Motor neuron (in vitro differentiated cells): ENCODE data around the gene MTA1. TPM values are rescaled to one million over a fixed set of nuclear protein-coding genes. Genes with fewer than 3 reads are reported as not detected.

ENCODE experiments used
- ATAC-seq, 8 experiments: fragments of 200-7000 bp; cut with Tn5 transposase; replicated peaks in 6 of 8; 2 replicates each; pipeline ENCODE4 v1.8.0; 2021; ENCODE audit warnings: mild to moderate bottlenecking in 8 of 8, moderate library complexity in 8 of 8
- H3K27ac ChIP-seq, 2 donors: fragments of 250-450 bp; sonication (Bioruptor Pico); 2 replicates each; pipeline ENCODE4 v1.9.0; 2021; ENCODE audit warnings: antibody characterized with exemption in 2 of 2, mild to moderate bottlenecking in 2 of 2, moderate library complexity in 1 of 2
- H3K4me1 ChIP-seq, 2 donors: fragments of 250-450 bp; sonication (Bioruptor Pico); replicated peaks in 1 of 2; 2 replicates each; pipeline ENCODE4 v1.6.1; 2021; ENCODE audit warnings: antibody characterized with exemption in 2 of 2, mild to moderate bottlenecking in 2 of 2, moderate library complexity in 1 of 2
- H3K4me3 ChIP-seq, 5 donors: fragments of 250-450 bp; sonication (Bioruptor Pico); 2 replicates each; pipeline ENCODE4 v1.9.0; 2021; ENCODE audit warnings: antibody characterized with exemption in 5 of 5, mild to moderate bottlenecking in 5 of 5, moderate library complexity in 4 of 5
- WGBS, 10 experiments: fragments of 450-650 bp; shearing (Covaris generic); methylation state at CpG; one replicate each; pipeline ENCODE4 v1.0.0; 2022; 5-methylcytosine and 5-hydroxymethylcytosine counted together
- in situ Hi-C, 9 experiments: fragments of 400-800 bp; cut with MboI; loops; one replicate each; pipeline ENCODE4 v1.15.0; 2021; ENCODE audit warnings: low sequenced_read_pairs in 9 of 9, low pct_unique_long_range_greater_than_20kb in 2 of 9; ENCODE audit not compliant: unreplicated experiment in 9 of 9
- total RNA-seq, 8 experiments: library from RNA; unstranded; fragments of 300-600 nt; gene quantifications; 2 replicates each; pipeline versions ENCODE4 v1.2.3 to v1.2.4, GENCODE V29; 2022

MTA1 gene
- total RNA-seq, 8 experiments from 2014 or later = 27.1 to 101 (median 52.4) TPM

DNA sequence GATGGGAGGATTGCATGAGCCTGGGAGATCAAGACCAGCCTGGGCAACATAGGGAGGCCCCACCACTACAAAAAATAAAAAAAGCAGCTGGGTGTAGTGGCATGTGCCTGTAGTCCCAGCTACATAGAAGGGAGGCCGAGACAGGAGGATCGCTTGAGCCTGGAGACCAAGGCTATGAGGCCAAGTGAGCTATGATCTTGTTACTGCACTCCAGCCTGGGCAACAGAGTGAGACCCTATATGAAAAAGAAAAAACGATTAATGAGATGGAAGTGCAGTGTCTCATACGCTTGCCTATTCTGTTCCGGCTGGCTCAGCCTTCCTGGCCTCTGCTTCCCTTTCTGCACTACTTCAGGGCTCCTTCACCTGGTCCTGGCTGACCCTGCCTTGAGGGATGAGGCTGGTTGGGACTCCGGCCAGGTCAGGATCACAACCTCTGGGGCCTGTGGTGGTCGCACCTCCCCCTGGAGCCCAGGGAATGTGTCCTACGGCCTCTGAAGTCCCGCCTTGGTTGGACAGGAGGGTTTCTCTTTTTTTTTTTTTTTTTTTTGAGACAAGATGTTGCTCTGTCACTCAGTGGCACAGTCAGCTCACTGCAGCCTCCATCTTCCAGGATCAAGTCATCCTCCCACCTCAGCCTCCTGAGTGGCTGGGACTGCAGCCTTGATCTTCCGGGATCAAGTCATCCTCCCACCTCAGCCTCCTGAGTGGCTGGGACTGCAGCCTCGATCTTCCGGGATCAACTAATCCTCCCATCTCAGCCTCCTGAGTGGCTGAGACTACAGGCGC is 82.1 kb downstream of the MTA1 start:
- in situ Hi-C loops = no loop called here
- H3K27ac ChIP-seq = no peak overlapping the region
- no peak overlapping the region for H3K4me3 ChIP-seq
- H3K4me1 ChIP-seq = peaks cover 5 to 9% of the 10 kb centered on the region in 2 donors
- no peak for ATAC-seq
- WGBS, 10 experiments = 65 to 100% (median 98%) methylated on average over 1 to 8 of the region's 13 CpGs; no CpG with 5 or more reads in 1 of the 10 experiments

DNA sequence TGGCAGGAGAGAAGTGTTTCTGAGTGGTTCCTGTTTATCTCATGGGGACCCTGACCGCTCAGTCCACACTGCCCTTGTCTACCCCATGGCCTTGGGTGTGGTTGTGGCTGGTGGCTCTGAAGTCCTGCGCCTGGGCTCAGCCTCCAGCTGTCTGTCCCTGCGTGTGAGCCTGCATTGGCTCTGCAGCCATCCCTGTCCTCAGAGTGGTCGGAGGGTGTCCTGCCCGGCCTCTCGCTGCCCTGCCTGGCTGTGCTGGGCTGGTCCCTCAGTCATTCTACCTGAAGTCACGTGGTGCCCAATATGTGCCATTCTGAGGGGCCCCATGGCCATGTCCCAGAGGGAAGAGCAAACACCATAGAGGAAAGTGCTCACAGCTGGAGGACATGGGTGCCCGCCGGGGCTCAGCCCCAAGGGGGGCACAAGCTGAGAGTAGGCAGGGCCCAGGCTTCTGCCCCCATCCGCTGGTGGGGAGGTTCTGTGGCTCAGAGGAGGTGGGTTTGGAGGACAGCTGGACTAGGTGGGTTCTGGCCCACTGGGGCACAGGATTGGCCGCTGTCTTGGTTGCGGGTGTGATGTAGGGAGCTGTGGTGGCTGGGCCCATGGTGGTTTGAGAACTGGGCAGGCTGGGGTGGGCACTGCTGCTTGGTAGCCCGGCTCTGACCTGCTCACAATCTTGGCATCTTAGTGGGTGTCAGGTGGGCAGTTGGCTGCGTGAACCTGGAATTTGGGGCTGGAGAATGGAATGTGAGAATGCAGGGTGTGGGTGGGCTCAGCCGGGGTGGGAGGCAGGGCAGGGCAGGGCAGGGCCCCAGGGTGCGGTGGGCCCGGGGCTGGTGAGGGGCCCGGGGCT is 83.0 kb downstream of the MTA1 start:
- in situ Hi-C loops = no loop called here
- Histone ChIP-seq H3K27ac (no peak overlapping the region), H3K4me1 (peaks cover 5 to 9% of the 10 kb centered on the region in 2 donors), H3K4me3 (no peak overlapping the region)
- 62 to 82% (median 82%) methylated on average over 4 to 6 of the region's 18 CpGs; no CpG with 5 or more reads in 7 of the 10 experiments for WGBS, 10 experiments
- ATAC-seq = no peak

DNA sequence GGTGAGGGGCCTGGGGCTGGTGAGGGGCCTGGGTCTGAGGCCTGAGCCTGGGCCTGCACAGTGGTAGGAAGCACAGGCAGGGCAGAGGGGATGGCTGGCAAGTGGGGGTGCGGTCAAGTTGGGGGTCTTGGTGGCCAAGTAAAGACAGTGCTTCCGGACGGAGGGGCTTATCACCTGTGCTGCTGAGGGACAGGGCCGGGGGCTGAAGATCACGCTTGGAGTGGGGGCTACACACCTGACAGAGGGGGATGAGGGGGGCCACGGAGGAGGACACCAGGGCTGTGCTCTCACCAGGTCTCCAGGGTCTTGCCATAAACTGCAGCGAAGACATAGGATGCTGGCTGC is 83.6 kb downstream of the MTA1 start:
- in situ Hi-C loops = no loop called here
- Histone ChIP-seq H3K27ac (no peak overlapping the region), H3K4me1 (peaks cover 5 to 9% of the 10 kb centered on the region in 2 donors), H3K4me3 (no peak overlapping the region)
- WGBS, 10 experiments = 60% methylated on average over 1 of the region's 7 CpGs; no CpG with 5 or more reads in 9 of the 10 experiments
- ATAC-seq = no peak

DNA sequence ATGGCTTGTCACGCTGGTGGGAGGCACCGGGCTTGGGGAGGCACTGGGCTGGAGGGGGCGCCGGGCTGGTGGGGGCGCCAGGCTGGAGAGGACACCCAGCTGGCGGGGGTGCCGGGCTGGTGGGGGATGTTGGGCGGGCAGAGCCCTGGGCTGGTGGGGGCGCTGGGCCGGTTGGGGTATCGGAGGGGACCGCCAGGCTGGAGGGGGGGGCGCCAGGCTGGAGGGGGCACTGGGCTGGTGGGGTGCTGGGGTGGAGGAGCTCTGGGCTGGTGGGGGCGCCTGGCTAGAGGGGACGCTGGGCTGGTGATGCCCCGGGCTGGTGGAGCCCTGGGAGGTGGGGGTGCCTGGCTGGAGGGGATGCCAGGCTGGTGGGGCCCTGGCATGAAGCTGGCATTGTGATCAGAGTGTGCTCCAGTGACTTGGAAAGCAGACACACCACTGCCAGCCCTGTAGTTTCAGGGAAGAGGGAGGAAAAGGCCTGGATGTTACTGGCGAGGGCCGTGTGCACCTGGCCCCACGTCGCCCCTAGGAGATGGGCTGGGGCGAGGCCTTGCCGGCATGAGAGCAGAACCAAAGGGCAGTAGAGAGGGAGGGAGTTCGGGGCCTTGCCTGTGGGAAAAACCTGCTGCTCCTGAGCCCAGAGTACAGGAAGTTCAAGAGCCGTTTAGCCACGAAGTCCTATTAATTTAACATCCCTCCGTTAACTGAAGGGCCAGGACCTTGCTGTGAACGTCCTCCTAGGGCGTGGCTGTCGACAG is 84.5 kb downstream of the MTA1 start:
- WGBS, 10 experiments = 22 to 85% (median 58%) methylated on average over 3 to 5 of the region's 29 CpGs; no CpG with 5 or more reads in 6 of the 10 experiments
- Histone ChIP-seq H3K27ac (no peak overlapping the region), H3K4me3 (no peak overlapping the region), H3K4me1 (peaks cover 5 to 6% of the 10 kb centered on the region in 2 donors)
- in situ Hi-C loops = no loop called here
- ATAC-seq = no peak

DNA sequence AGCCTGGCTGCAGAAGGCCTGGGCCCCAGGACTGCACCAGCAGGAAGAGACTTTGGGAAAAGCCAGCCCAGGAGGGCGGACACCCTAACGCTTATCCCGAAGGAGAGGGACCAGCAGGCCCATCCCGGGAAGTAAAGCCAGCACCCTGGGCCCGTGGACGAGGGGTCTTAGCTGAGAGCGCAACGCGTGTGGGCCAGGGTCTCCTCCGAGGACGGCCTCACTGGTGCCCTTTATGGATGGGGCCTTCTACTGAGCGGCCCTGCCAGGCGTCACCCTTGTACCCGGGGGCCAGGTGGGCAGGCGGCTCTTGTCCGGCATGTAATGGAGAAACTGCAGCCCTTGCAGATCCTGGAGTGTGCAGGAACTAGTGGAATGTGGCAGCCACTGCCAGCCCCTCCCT is 85.5 kb downstream of the MTA1 start:
- Histone ChIP-seq H3K4me3 (no peak overlapping the region), H3K27ac (no peak overlapping the region), H3K4me1 (no peaks in the 10 kb centered on the region)
- no peak for ATAC-seq
- WGBS, 10 experiments = 65 to 94% (median 86%) methylated on average over 2 to 9 of the region's 16 CpGs; no CpG with 5 or more reads in 6 of the 10 experiments
- in situ Hi-C loops = no loop called here

DNA sequence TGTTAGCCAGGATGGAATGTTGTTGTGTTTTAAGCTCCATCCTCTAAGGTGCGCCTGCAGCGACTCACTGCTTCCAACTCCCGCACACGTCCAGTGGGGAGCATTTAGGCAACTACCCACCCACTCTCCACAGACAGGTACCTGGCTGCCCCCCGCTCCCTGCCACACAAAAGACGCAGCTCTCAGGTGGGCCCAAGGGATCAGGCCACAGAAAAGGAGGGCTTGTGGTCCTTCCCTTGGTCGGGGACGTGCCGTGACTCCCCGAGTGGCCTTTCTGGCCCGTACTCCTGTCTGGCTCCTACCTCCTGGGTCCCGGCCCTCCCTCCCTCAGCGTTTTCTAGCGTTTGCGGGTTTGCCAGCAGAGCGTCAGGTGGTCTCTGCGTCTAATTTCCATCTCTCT is 87.6 kb downstream of the MTA1 start:
- in situ Hi-C loops = no loop called here
- Histone ChIP-seq H3K27ac (no peak overlapping the region), H3K4me1 (no peaks in the 10 kb centered on the region), H3K4me3 (no peak overlapping the region)
- 37 to 100% (median 85%) methylated on average over 1 to 7 of the region's 17 CpGs; no CpG with 5 or more reads in 4 of the 10 experiments for WGBS, 10 experiments
- ATAC-seq = no peak

DNA sequence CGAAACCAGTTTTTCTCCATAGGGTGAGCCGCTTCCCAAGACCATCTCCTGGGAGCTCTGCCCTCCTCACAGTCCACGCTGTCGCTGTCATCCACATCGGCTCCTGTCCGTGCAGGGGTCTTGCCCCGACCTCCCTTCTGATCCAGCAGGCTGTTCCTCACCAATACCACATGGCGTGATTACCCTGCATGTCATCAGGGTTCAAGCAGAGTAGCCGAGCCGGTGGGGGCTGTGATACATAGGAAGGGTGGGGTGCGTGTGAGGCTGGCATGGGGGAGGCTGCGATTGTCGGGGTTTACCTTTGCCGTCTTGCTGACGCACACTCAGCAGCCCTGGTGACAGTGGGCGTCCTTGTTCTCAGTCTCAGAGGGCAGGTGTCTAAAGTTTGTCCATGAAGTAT is 88.4 kb downstream of the MTA1 start:
- H3K27ac ChIP-seq = no peak overlapping the region
- in situ Hi-C loops = no loop called here
- 55 to 100% (median 79%) methylated on average over 1 to 6 of the region's 16 CpGs; no CpG with 5 or more reads in 2 of the 10 experiments for WGBS, 10 experiments
- ATAC-seq = no peak
- H3K4me1 ChIP-seq = no peaks in the 10 kb centered on the region
- H3K4me3 ChIP-seq = no peak overlapping the region

DNA sequence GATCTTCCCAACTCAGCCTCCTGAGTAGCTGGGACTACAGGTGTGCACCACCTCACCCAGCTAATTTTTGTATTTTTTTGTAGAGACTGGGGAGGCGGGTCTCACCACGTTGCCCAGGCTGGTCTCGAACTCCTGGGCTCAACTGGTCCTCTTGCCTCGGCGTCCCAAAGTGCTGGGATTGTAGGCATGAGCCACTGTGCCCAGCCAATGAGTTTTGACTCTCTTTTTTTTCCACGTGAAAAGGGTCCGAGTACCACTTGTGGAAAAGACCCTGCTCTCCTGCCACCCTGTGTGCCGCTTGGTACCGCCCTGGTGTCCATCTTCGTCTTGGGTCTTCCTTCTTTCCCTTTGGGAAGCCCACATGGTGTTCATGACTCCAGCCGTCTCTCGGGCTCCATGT is 89.0 kb downstream of the MTA1 start:
- no peak overlapping the region for H3K27ac ChIP-seq
- no peak for ATAC-seq
- WGBS, 10 experiments = 54 to 100% (median 88%) methylated on average over 1 to 11 of the region's 12 CpGs; no CpG with 5 or more reads in 5 of the 10 experiments
- in situ Hi-C loops = no loop called here
- H3K4me3 ChIP-seq = no peak overlapping the region
- H3K4me1 ChIP-seq = no peaks in the 10 kb centered on the region

DNA sequence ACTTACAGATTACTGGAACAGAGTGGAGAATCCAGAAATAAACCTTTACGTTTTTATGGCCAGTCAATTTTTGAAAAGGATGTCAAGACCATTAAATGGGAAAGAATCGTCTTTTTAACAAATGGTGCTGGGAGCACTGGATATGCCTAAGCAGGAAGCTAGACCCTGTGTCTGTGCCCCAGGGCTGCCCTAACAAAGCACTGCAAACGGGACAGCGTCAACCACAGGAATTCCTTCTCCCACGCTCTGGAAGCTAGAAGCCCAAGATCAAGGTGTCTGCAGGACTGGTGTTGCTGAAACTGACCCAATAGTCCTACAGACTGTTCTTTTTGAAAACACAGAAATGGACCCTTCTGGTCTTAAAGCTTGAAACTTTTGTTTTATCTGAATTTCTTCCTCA is 97.5 kb downstream of the MTA1 start:
- Histone ChIP-seq H3K4me1 (no peaks in the 10 kb centered on the region), H3K27ac (no peak overlapping the region), H3K4me3 (no peak overlapping the region)
- no peak for ATAC-seq
- 0 to 100% (median 41%) methylated on average over 1 to 5 of the region's 5 CpGs; no CpG with 5 or more reads in 1 of the 10 experiments for WGBS, 10 experiments
- in situ Hi-C loops = no loop called here

DNA sequence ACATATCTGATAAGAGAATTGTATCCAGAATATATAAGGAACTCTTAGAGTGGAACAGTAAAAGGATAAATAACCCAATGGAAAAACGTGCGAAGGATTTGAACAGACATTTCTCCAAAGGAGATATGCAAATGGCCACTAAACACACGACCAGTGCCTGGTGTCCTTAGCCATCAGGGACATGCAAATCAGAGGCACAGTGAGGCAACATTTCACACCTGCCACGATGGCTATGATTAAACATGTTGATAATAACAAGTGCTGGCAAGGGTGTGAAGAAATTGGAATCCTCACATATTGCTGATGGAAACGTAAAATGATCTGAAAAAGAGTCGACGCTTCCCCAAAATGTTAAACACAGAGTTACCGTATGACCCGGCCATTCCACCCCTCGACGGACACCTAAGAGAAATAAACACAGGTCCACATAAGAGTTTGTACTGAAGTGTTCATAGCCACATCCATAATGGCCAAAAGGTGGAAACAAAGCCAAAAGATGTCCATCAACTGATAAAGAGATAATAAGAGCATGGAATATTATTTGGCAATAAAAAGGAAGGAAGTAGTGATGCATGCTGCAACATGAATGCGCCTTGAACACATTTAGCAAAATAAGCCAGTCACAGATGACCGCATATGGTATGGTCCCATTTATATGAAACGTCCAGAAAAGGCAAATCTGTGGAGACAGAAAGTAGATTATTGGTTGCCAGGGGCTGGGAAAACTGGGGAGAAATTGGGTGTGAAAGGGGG is 100.5 kb downstream of the MTA1 start:
- no peak for ATAC-seq
- in situ Hi-C loops = no loop called here

More for the DNA sequence above, 100.5 kb downstream of the MTA1 start:
- WGBS, 10 experiments = 34 to 79% (median 61%) methylated on average over 3 to 14 of the region's 14 CpGs
- Histone ChIP-seq H3K4me3 (no peak overlapping the region), H3K4me1 (no peaks in the 10 kb centered on the region), H3K27ac (no peak overlapping the region)
